Measurements from ENCODE around the gene RGS16.

GRCh38 chr1:182589931-182590330, 14.3 kb downstream of the RGS16 start:
- TF ChIP-seq CTCF (conservative IDR thresholded peaks at IDR 0.05) (no peak), EZH2 (IDR thresholded peaks at IDR 0.05; ENCODE audit: low read depth) (no peak)
